Spinal cord (tissue), 10 donors: ENCODE results near the gene ASAP2. TPM values are rescaled to one million over a fixed set of nuclear protein-coding genes. Genes with fewer than 3 reads are reported as not detected.

Experiments used
- DNase-seq, 6 donors: peaks; one replicate each; pipeline versions ENCODE4 v3.0.0 to v3.0.0-alpha.2; 2013 to 2015; ENCODE audit warnings: low spot score in 6 of 6, low read depth in 4 of 6
- H3K27ac ChIP-seq: one replicate; pipeline ENCODE4 v1.5.1; 2013; ENCODE audit warnings: low read depth, low read length, control low read depth
- H3K27me3 ChIP-seq: one replicate; pipeline ENCODE4 v1.6.1; 2013; ENCODE audit warnings: low read length; ENCODE audit not compliant: control insufficient read depth, insufficient read depth
- H3K36me3 ChIP-seq: one replicate; pipeline ENCODE4 v1.6.1; 2013; ENCODE audit warnings: low read length; ENCODE audit not compliant: control insufficient read depth, insufficient read depth
- H3K4me1 ChIP-seq: one replicate; pipeline ENCODE4 v1.6.1; 2013; ENCODE audit warnings: low read length; ENCODE audit not compliant: control insufficient read depth, insufficient read depth
- H3K4me3 ChIP-seq: one replicate; pipeline ENCODE4 v1.5.1; 2013; ENCODE audit warnings: low read depth, low read length, control low read depth
- H3K9me3 ChIP-seq: one replicate; pipeline ENCODE4 v1.6.1; 2013; ENCODE audit warnings: low read length; ENCODE audit not compliant: control insufficient read depth, insufficient read depth
- WGBS: methylation state at CpG from one replicate; pipeline ENCODE4 v1.1.5; 2013; ENCODE audit warnings: missing lambda C conversion rate; ENCODE audit not compliant: insufficient coverage; 5-methylcytosine and 5-hydroxymethylcytosine counted together
- polyA plus RNA-seq, 2 donors: library from polyadenylated mRNA; unstranded; fragments of 120-200 nt; gene quantifications; one replicate each; pipeline ENCODE4 v1.2.1, GENCODE V29; 2013; ENCODE audit not compliant: insufficient read length in 2 of 2
- total RNA-seq, 2 donors: library from RNA; depleted of rRNA in 1 of 2; stranded (reverse); fragments of 120-200 nt in 1 of 2; fragments of >200 nt in 1 of 2; gene quantifications; one replicate each; pipeline versions ENCODE4 v1.2.3 to v1.2.4, GENCODE V29; 2013 to 2014
- donor health status: healthy.

Gene ASAP2
- total and polyA plus RNA-seq, 4 donors = 30.4 to 48.6 (median 32.5) TPM

GRCh38 chr2:9373047-9373446 is 166.4 kb downstream of the ASAP2 start:
- Histone ChIP-seq H3K4me1 (no peaks in the 10 kb centered on the region), H3K36me3 (peaks cover 59% of the 10 kb centered on the region), H3K4me3 (no peak overlapping the region), H3K27ac (no peak overlapping the region), H3K9me3 (no peaks in the 10 kb centered on the region), H3K27me3 (no peaks in the 10 kb centered on the region)
- 94% methylated on average over 17 of the region's 17 CpGs for WGBS
- DNase-seq = no peak

- no peaks in the 10 kb centered on the region for H3K9me3 ChIP-seq
- no peak overlapping the region for H3K4me3 ChIP-seq
- H3K4me1 ChIP-seq = peaks cover 2% of the 10 kb centered on the region
- H3K27ac ChIP-seq = no peak overlapping the region
- 94% methylated on average over 6 of the region's 6 CpGs for WGBS
- no peak for DNase-seq
- peaks cover 63% of the 10 kb centered on the region for H3K36me3 ChIP-seq
- H3K27me3 ChIP-seq = no peaks in the 10 kb centered on the region
These were observed 166.9 kb downstream of the ASAP2 start for GRCh38 chr2:9373476-9373875.

- 93% methylated on average over 18 of the region's 18 CpGs for WGBS
- no peak for DNase-seq
- Histone ChIP-seq H3K27ac (no peak overlapping the region), H3K27me3 (no peaks in the 10 kb centered on the region), H3K4me1 (peaks cover 7% of the 10 kb centered on the region), H3K36me3 (peaks cover 67% of the 10 kb centered on the region), H3K9me3 (no peaks in the 10 kb centered on the region), H3K4me3 (no peak overlapping the region)
These were observed 167.6 kb downstream of the ASAP2 start for GRCh38 chr2:9374071-9374730.

DNA sequence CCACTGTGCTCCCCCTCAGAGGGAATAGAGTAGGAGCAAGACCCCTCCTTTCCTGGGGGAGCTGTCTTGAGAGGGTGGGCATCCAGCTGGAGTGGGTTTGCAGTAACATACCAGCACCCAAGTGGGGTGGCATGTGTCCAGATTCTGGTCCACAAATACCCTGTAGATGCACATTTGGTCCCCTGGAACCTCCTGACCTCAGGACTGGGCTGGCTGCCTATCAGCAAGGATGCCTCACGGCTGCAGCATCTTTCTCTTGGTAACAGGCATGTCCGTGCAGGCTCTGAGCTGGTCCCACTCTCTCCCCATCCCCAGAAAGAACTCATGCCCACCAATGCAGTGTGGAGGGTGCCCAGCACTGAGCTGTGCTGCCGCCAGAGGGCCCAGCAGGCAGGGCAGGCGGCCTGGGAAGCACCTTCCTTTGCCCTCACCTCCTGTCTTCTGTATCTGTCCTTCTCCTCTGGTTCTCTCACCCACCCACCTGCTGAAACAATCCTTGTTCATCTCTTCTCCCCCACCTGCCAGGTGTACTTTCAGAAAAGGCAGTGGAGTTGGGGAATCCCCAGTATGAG is 169.3 kb downstream of the ASAP2 start:
- Histone ChIP-seq H3K4me1 (peaks cover 11% of the 10 kb centered on the region), H3K36me3 (peaks cover 70% of the 10 kb centered on the region), H3K4me3 (no peak overlapping the region), H3K9me3 (no peaks in the 10 kb centered on the region), H3K27ac (no peak overlapping the region), H3K27me3 (no peaks in the 10 kb centered on the region)
- 98% methylated on average over 4 of the region's 4 CpGs for WGBS
- DNase-seq = no peak

- 65% methylated on average over 3 of the region's 9 CpGs for WGBS
- Histone ChIP-seq H3K4me1 (peaks cover 14% of the 10 kb centered on the region), H3K9me3 (no peaks in the 10 kb centered on the region), H3K27me3 (no peaks in the 10 kb centered on the region), H3K27ac (no peak overlapping the region), H3K36me3 (peaks cover 70% of the 10 kb centered on the region), H3K4me3 (no peak overlapping the region)
- no peak for DNase-seq
These were observed 171.0 kb downstream of the ASAP2 start for GRCh38 chr2:9377461-9378097.

DNA sequence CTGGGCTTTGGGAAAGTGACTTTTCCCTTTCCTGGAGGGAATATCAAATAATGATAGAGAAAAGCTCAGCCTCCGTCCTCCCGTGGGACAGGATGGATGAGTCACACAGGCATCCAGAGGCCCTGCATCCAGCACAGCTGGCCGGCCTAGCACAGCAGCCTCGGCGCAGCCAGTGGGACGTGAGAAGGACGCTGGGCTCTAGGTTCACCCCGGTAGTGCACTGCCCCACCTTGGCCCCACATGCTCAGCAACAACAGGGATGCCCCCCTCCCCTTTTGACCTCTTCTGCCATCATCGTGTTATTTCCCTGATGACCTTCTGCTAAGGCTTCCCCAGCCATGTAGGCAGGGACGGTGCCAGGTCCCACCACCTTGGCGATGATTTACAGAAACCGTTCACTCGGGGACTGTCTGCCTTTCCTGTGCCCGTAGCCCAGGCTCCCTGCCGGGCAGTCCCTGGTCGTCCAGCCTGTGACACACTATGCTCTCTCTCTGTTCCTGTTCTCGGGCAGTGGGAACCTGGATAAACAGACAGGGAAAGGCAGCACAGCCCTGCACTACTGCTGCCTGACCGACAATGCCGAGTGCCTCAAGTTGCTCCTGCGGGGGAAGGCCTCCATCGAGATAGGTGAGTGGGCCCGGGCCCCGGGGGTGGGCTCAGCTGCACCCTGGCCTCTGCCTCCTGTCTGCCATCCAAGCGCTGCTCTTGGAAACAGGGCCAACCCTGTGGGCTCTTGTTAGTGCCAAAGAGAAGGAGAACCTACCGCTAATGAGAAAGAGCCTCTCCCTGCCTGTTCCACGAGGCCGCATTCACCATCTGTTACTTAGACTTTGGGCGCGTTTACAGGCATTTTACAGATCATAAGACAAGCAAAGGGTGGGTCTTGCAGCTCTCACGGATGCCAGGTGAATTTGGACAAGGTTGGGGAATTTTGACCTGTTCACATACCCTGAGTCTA is 172.1 kb downstream of the ASAP2 start:
- no peak overlapping the region for H3K4me3 ChIP-seq
- H3K27ac ChIP-seq = no peak overlapping the region
- no peaks in the 10 kb centered on the region for H3K9me3 ChIP-seq
- H3K36me3 ChIP-seq = peaks cover 62% of the 10 kb centered on the region
- peak in 2 of 6 donors; percentile 70 to 79 for DNase-seq
- WGBS = 82% methylated on average over 27 of the region's 30 CpGs
- H3K27me3 ChIP-seq = no peaks in the 10 kb centered on the region
- H3K4me1 ChIP-seq = peaks cover 14% of the 10 kb centered on the region

GRCh38 chr2:9379391-9379755 is 172.8 kb downstream of the ASAP2 start:
- H3K36me3 ChIP-seq = peaks cover 58% of the 10 kb centered on the region
- DNase-seq = no peak
- no peaks in the 10 kb centered on the region for H3K27me3 ChIP-seq
- whole genome bisulfite sequencing = 100% methylated on average over 1 of the region's 5 CpGs
- H3K4me1 ChIP-seq = peaks cover 14% of the 10 kb centered on the region
- H3K4me3 ChIP-seq = no peak overlapping the region
- H3K27ac ChIP-seq = no peak overlapping the region
- no peaks in the 10 kb centered on the region for H3K9me3 ChIP-seq

GRCh38 chr2:9380702-9381628 is 174.4 kb downstream of the ASAP2 start:
- peak in 2 of 6 donors; percentile 26 to 67 for DNase-seq
- Histone ChIP-seq H3K9me3 (no peaks in the 10 kb centered on the region), H3K36me3 (peaks cover 58% of the 10 kb centered on the region), H3K27me3 (no peaks in the 10 kb centered on the region), H3K27ac (no peak overlapping the region), H3K4me3 (no peak overlapping the region), H3K4me1 (peaks cover 14% of the 10 kb centered on the region)
- WGBS = 85% methylated on average over 18 of the region's 18 CpGs
